ENCODE data around the gene ART4. TPM values are rescaled to one million over a fixed set of nuclear protein-coding genes. Genes with fewer than 3 reads are reported as not detected.

ART4 gene
- total RNA-seq, 1 experiment from 2014 or later: not detected

DNA sequence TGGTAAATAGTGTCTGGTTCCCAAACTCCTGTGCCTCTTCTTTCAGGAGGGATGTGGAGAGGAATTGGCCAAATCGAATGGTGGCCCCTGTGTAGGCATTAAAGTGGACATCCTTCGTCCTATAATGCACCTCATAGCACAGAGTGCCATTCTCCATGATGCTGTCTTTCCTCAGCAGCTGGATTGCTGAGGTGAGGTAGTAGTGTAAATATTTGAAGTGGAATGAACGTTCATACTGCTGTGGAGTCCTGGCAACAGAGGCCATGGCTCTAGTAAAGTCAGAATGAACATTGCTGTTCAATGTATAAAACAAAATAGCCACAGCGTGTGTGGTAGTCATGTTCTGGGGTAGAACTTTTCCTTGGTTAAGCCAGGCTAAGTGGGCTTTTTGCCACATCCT is 2.7 kb downstream of the ART4 start (continued):
- TF ChIP-seq, protein P1, sequence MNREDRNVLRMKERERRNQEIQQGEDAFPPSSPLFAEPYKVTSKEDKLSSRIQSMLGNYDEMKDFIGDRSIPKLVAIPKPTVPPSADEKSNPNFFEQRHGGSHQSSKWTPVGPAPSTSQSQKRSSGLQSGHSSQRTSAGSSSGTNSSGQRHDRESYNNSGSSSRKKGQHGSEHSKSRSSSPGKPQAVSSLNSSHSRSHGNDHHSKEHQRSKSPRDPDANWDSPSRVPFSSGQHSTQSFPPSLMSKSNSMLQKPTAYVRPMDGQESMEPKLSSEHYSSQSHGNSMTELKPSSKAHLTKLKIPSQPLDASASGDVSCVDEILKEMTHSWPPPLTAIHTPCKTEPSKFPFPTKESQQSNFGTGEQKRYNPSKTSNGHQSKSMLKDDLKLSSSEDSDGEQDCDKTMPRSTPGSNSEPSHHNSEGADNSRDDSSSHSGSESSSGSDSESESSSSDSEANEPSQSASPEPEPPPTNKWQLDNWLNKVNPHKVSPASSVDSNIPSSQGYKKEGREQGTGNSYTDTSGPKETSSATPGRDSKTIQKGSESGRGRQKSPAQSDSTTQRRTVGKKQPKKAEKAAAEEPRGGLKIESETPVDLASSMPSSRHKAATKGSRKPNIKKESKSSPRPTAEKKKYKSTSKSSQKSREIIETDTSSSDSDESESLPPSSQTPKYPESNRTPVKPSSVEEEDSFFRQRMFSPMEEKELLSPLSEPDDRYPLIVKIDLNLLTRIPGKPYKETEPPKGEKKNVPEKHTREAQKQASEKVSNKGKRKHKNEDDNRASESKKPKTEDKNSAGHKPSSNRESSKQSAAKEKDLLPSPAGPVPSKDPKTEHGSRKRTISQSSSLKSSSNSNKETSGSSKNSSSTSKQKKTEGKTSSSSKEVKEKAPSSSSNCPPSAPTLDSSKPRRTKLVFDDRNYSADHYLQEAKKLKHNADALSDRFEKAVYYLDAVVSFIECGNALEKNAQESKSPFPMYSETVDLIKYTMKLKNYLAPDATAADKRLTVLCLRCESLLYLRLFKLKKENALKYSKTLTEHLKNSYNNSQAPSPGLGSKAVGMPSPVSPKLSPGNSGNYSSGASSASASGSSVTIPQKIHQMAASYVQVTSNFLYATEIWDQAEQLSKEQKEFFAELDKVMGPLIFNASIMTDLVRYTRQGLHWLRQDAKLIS (CRISPR knock-in tag; IDR thresholded peaks at IDR 0.05; ENCODE audit: borderline replicate concordance): no peak
- TF ChIP-seq, protein P2, sequence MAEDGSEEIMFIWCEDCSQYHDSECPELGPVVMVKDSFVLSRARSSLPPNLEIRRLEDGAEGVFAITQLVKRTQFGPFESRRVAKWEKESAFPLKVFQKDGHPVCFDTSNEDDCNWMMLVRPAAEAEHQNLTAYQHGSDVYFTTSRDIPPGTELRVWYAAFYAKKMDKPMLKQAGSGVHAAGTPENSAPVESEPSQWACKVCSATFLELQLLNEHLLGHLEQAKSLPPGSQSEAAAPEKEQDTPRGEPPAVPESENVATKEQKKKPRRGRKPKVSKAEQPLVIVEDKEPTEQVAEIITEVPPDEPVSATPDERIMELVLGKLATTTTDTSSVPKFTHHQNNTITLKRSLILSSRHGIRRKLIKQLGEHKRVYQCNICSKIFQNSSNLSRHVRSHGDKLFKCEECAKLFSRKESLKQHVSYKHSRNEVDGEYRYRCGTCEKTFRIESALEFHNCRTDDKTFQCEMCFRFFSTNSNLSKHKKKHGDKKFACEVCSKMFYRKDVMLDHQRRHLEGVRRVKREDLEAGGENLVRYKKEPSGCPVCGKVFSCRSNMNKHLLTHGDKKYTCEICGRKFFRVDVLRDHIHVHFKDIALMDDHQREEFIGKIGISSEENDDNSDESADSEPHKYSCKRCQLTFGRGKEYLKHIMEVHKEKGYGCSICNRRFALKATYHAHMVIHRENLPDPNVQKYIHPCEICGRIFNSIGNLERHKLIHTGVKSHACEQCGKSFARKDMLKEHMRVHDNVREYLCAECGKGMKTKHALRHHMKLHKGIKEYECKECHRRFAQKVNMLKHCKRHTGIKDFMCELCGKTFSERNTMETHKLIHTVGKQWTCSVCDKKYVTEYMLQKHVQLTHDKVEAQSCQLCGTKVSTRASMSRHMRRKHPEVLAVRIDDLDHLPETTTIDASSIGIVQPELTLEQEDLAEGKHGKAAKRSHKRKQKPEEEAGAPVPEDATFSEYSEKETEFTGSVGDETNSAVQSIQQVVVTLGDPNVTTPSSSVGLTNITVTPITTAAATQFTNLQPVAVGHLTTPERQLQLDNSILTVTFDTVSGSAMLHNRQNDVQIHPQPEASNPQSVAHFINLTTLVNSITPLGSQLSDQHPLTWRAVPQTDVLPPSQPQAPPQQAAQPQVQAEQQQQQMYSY (CRISPR knock-in tag; IDR thresholded peaks at IDR 0.05): no peak
- TF ChIP-seq, protein P3, sequence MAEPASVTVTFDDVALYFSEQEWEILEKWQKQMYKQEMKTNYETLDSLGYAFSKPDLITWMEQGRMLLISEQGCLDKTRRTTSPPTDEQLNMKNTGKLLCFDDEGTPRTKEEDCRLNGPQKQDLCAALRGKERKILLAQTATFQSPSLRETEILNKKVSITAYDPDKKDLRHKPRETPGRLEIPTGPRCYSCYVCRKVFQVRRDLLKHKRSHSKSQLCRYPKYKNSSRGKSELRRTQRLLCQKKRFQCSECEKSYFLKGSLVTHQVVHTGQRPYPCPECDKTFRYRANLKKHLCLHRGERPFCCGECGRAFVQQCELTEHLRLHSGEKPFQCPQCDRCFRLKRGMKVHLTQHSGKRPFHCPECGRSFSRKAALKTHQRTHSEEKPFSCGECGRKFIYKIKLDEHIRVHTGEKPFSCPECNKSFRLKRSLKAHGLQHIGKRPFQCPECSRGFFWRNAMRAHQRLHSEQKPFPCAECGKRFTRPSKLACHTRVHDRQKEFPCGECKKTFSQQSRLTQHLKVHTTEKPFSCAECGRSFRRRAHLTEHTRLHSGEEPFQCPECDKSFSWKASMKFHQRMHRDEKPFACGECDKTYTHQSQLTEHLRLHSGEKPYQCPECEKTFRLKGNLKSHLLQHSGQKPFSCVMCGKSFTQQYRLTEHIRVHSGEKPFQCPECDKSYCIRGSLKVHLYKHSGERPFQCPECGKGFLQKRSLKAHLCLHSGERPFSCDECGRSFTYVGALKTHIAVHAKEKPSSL (CRISPR knock-in tag; conservative IDR thresholded peaks at IDR 0.05): no peak
- TF ChIP-seq SOX15 (CRISPR knock-in tag; IDR thresholded peaks at IDR 0.05) (no peak), ATF1 (CRISPR knock-in tag; IDR thresholded peaks at IDR 0.05) (no peak), CREM (CRISPR knock-in tag; IDR thresholded peaks at IDR 0.05) (no peak), EMX1 (CRISPR knock-in tag; IDR thresholded peaks at IDR 0.05) (no peak)
- TF ChIP-seq, protein P4, sequence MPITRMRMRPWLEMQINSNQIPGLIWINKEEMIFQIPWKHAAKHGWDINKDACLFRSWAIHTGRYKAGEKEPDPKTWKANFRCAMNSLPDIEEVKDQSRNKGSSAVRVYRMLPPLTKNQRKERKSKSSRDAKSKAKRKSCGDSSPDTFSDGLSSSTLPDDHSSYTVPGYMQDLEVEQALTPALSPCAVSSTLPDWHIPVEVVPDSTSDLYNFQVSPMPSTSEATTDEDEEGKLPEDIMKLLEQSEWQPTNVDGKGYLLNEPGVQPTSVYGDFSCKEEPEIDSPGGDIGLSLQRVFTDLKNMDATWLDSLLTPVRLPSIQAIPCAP (CRISPR knock-in tag; IDR thresholded peaks at IDR 0.05): no peak
- TF ChIP-seq, protein P5, sequence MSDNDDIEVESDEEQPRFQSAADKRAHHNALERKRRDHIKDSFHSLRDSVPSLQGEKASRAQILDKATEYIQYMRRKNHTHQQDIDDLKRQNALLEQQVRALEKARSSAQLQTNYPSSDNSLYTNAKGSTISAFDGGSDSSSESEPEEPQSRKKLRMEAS (CRISPR knock-in tag; IDR thresholded peaks at IDR 0.05): no peak

DNA sequence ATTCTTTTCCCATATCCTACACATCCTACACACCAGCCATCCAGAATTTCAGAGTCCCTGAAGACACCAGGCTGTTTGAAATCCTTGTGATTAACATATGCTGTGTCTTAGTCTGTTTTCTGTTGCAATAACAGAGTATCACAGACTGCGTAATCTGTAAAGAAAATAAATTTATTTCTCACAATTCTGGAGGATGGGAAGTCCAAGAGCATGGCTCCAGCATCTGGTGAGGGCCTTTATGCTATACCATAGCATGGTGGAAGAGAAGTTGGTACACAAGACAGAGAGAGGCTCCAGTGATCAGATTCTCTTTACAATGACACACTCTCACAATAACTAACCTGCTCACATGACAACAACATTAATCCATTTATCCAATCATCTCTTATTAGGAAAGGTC is 4.1 kb downstream of the ART4 start:
- Mint-ChIP-seq H3K4me1 (peaks cover 5% of the 10 kb centered on the region), H3K9me3 (peaks cover 11% of the 10 kb centered on the region), H3K27me3 (ENCODE audit: low read depth) (no peaks in the 10 kb centered on the region), H3K27ac (no peak overlapping the region), H3K36me3 (peaks cover 6% of the 10 kb centered on the region), H3K4me3 (no peak overlapping the region)
- DNase-seq (ENCODE audit: low spot score) (no peak), ATAC-seq (no peak)
- ChIA-PET CTCF (no interaction called here), POLR2A (no interaction called here)
- TF ChIP-seq, protein P5 (CRISPR knock-in tag; IDR thresholded peaks at IDR 0.05): no peak
- TF ChIP-seq, protein P6, sequence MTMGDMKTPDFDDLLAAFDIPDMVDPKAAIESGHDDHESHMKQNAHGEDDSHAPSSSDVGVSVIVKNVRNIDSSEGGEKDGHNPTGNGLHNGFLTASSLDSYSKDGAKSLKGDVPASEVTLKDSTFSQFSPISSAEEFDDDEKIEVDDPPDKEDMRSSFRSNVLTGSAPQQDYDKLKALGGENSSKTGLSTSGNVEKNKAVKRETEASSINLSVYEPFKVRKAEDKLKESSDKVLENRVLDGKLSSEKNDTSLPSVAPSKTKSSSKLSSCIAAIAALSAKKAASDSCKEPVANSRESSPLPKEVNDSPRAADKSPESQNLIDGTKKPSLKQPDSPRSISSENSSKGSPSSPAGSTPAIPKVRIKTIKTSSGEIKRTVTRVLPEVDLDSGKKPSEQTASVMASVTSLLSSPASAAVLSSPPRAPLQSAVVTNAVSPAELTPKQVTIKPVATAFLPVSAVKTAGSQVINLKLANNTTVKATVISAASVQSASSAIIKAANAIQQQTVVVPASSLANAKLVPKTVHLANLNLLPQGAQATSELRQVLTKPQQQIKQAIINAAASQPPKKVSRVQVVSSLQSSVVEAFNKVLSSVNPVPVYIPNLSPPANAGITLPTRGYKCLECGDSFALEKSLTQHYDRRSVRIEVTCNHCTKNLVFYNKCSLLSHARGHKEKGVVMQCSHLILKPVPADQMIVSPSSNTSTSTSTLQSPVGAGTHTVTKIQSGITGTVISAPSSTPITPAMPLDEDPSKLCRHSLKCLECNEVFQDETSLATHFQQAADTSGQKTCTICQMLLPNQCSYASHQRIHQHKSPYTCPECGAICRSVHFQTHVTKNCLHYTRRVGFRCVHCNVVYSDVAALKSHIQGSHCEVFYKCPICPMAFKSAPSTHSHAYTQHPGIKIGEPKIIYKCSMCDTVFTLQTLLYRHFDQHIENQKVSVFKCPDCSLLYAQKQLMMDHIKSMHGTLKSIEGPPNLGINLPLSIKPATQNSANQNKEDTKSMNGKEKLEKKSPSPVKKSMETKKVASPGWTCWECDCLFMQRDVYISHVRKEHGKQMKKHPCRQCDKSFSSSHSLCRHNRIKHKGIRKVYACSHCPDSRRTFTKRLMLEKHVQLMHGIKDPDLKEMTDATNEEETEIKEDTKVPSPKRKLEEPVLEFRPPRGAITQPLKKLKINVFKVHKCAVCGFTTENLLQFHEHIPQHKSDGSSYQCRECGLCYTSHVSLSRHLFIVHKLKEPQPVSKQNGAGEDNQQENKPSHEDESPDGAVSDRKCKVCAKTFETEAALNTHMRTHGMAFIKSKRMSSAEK (CRISPR knock-in tag; IDR thresholded peaks at IDR 0.05; ENCODE audit: borderline replicate concordance): no peak
- no peak for TF ChIP-seq ZNF423 (CRISPR knock-in tag; IDR thresholded peaks at IDR 0.05)
- TF ChIP-seq, protein P2 (CRISPR knock-in tag; IDR thresholded peaks at IDR 0.05): no peak
- TF ChIP-seq RELA (CRISPR knock-in tag; IDR thresholded peaks at IDR 0.05; ENCODE audit: borderline replicate concordance): no peak
- no peak for TF ChIP-seq ZNF138 (CRISPR knock-in tag; conservative IDR thresholded peaks at IDR 0.05)
- TF ChIP-seq, protein P7, sequence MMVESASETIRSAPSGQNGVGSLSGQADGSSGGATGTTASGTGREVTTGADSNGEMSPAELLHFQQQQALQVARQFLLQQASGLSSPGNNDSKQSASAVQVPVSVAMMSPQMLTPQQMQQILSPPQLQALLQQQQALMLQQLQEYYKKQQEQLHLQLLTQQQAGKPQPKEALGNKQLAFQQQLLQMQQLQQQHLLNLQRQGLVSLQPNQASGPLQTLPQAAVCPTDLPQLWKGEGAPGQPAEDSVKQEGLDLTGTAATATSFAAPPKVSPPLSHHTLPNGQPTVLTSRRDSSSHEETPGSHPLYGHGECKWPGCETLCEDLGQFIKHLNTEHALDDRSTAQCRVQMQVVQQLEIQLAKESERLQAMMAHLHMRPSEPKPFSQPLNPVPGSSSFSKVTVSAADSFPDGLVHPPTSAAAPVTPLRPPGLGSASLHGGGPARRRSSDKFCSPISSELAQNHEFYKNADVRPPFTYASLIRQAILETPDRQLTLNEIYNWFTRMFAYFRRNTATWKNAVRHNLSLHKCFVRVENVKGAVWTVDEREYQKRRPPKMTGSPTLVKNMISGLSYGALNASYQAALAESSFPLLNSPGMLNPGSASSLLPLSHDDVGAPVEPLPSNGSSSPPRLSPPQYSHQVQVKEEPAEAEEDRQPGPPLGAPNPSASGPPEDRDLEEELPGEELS (CRISPR knock-in tag; IDR thresholded peaks at IDR 0.05): no peak
